Prostate gland (tissue), 2 donors: ENCODE results near the gene NUP210.

Experiments used
- CTCF ChIP-seq, 4 experiments: fragments of 200-600 bp in 2 of 4; fragments of 450-650 bp in 2 of 4; sonication (generic) in 2 of 4; IDR thresholded peaks; 1 replicate in 3 of 4; 2 replicates in 1 of 4; pipeline ENCODE4 v1.5.1; 2016 to 2019; ENCODE audit warnings: antibody characterized with exemption in 4 of 4, mild to moderate bottlenecking in 2 of 4, moderate library complexity in 2 of 4
- POLR2A ChIP-seq: fragments of 450-650 bp; IDR thresholded peaks from one replicate; pipeline ENCODE4 v1.6.1; 2016; ENCODE audit warnings: antibody characterized with exemption, mild to moderate bottlenecking

- TF ChIP-seq CTCF (IDR thresholded peaks at IDR 0.05) (no peak), POLR2A (no peak)
Measured at GRCh38 chr3:13401149-13401548, 19.0 kb downstream of the NUP210 start.
